ENCODE results near the gene UFM1. TPM values are rescaled to one million over a fixed set of nuclear protein-coding genes. Genes with fewer than 3 reads are reported as not detected.

UFM1 gene
- total and polyA plus RNA-seq, 2 of the 4 experiments (the other 2 are of a cell fraction) = 43.5 to 94.5 TPM

- H3K14ac ChIP-seq (replicated peaks; ENCODE audit: low read depth, low read length) = no peak overlapping the region
- H3K56ac ChIP-seq (ENCODE audit: extremely low read depth, insufficient read depth, low read length) = no peak overlapping the region
- H3K4me2 ChIP-seq (ENCODE audit: low read depth, low read length) = no peak overlapping the region
- ChIA-PET POLR2A (ENCODE audit: unreplicated experiment) (no interaction called here), CTCF (no interaction called here)
- no peak overlapping the region for H3K9ac ChIP-seq (ENCODE audit: low read depth, low read length)
- H3K23ac ChIP-seq (ENCODE audit: low read depth, low read length) = no peak overlapping the region
- no peak overlapping the region for H2BK20ac ChIP-seq (ENCODE audit: low read depth, low read length)
- H4K8ac ChIP-seq (ENCODE audit: low read depth in 2 of 2, low read length in 2 of 2) = no peak overlapping the region
- no peaks in the 10 kb centered on the region for H3K9me3 ChIP-seq (ENCODE audit: control insufficient read depth, insufficient read depth, low read length)
- H2BK120ac ChIP-seq (ENCODE audit: low read depth, low read length) = no peak overlapping the region
- TF ChIP-seq RAD21 (IDR thresholded peaks at IDR 0.05; ENCODE audit: low read length) = no peak
- no peak for TF ChIP-seq CTCF (conservative IDR thresholded peaks at IDR 0.05; ENCODE audit: low read depth, low read length)
- no peak for TF ChIP-seq BHLHE40 (IDR thresholded peaks at IDR 0.05; ENCODE audit: low read depth, low read length)
- no peak for TF ChIP-seq CEBPB (IDR thresholded peaks at IDR 0.05; ENCODE audit: low read depth, low read length)
- no TSS peak for BruUV-seq (replicated peaks)
- no peak overlapping the region for H3K27ac ChIP-seq (ENCODE audit: insufficient read depth, low read length)
- no peaks in the 10 kb centered on the region for H3K9me1 ChIP-seq (ENCODE audit: insufficient read depth, low read length)
- no peak for DNase-seq
- no peak overlapping the region for H3K4ac ChIP-seq (ENCODE audit: low read depth, low read length)
- no peaks in the 10 kb centered on the region for H3K79me1 ChIP-seq (ENCODE audit: low read depth in 1 of 2, low read length in 2 of 2)
- no peaks in the 10 kb centered on the region for H3K4me1 ChIP-seq (ENCODE audit: control insufficient read depth, insufficient read depth, low read length)
- no peak overlapping the region for H2AFZ ChIP-seq (replicated peaks; ENCODE audit: low read length, poor library complexity)
- H4K91ac ChIP-seq (ENCODE audit: insufficient read depth, low read depth, low read length) = no peak overlapping the region
- ATAC-seq (ENCODE audit: low read depth) = no peak
- dilution Hi-C loops (cut with HindIII; ENCODE audit: low sequenced_read_pairs, unreplicated experiment) (no loop called here), intact Hi-C loops (cut with micrococcal nuclease) (no loop called here), in situ Hi-C loops (cut with MboI; ENCODE audit: low sequenced_read_pairs) (no loop called here)
- H4K20me1 ChIP-seq (ENCODE audit: insufficient read depth, low read length) = no peaks in the 10 kb centered on the region
- no peak overlapping the region for H4K5ac ChIP-seq (ENCODE audit: low read depth, low read length)
- no peak overlapping the region for H3K18ac ChIP-seq (ENCODE audit: low read depth, low read length)
- WGBS, 2 experiments (ENCODE audit: extremely low coverage in 2 of 2, insufficient read length in 1 of 2) = no CpG with 5 or more reads among the region's 2 CpGs
- no peaks in the 10 kb centered on the region for H3K27me3 ChIP-seq (ENCODE audit: control insufficient read depth, insufficient read depth, low read length)
- no peak overlapping the region for H2AK9ac ChIP-seq (replicated peaks; ENCODE audit: low read depth, low read length, poor library complexity)
- H3K4me3 ChIP-seq (ENCODE audit: insufficient read depth, low read depth, low read length) = no peak overlapping the region
- no peaks in the 10 kb centered on the region for H3K36me3 ChIP-seq (ENCODE audit: control insufficient read depth, insufficient read depth, low read length)
- no peak overlapping the region for H2BK15ac ChIP-seq (ENCODE audit: low read depth, low read length)
- no peak overlapping the region for H2AK5ac ChIP-seq (ENCODE audit: low read depth, low read length)
- no peak overlapping the region for H2BK5ac ChIP-seq (ENCODE audit: low read depth, low read length, poor library complexity, severe bottlenecking)
Observed at GRCh38 chr13:38409771-38410170, 60.1 kb downstream of the UFM1 start.
